NCI-H82 treated with DMSO at 0.1 percent for 48 hours (cell line): ENCODE data around the gene ABHD11.
A peak's percentile ranks its signal among the peaks of the same experiment; 100 is the strongest.
"Not testable (repeated sequence)": the region's sequence is repeated elsewhere in the genome, so short reads cannot be mapped to it uniquely, and the experiment has no call there.

Experiments
- DNase-seq: peaks from one replicate; lab custom pipeline; 2025; ENCODE audit not compliant: unreplicated experiment; lab: John Stamatoyannopoulos, UW

ABHD11 gene

DNA sequence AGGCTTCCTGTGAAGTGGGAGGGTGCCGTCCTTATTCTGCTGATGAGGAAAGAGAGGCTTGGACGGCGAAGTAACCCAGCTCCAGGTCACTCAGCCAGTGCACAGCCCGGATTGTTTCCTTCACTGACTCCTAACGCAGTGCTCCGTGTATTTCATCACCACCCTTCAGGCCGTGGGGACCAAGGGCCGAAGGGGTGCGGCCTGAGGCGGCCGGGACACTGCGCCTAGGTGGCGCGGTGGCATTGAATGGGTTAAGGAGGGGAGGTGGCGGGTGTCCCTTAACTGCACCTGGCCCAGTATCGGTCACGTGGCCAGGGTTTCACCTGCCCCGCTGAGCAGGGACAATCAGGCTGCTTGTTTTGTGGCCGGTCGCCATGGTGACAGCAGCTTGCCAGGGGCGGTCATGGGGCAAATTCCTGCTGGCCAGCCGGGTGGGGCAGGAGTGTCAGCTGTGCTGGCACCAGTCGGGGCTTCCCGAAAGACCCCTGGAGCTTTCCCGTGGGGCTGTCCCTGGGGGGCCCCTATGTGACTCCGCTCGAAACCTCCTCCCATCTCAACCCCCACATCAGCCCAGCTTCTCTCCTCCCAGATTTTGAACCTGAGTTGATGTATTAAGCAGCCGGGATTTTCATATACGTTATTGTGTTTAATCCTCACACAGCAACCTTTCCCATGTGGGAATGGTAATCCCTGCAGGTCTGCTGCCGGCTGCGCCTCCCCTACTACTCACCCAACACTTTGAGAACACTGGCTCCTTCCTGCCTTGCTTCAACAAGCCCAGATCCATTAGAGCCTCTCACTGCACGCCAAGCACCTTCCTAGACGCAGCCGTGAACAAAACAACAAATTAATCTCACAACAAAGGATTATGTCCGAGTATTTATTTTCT lies 4.4 kb upstream of the ABHD11 start:
- DNase-seq: no peak

DNA sequence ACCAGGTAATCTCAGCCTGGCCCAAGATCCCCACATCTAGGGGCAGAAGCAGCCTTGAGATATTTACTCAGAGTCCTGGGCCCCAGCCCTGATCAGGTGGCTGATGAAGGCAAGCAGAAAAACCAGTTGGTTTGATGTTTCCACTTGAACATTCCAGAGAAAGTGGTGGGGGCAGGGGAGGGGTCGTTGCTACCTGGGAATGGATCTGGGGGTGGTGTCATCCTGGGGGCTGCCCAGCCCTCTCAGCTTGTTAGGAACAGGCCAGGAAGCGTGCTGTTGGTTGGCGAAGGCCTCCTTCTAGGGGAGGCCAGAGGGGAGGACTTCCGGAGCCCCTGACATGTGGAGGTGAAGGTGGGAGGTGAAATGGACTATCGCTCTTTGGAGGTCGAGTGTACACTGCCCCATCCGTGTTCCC lies 3.7 kb upstream of the ABHD11 start:
- DNase-seq: no peak

DNA sequence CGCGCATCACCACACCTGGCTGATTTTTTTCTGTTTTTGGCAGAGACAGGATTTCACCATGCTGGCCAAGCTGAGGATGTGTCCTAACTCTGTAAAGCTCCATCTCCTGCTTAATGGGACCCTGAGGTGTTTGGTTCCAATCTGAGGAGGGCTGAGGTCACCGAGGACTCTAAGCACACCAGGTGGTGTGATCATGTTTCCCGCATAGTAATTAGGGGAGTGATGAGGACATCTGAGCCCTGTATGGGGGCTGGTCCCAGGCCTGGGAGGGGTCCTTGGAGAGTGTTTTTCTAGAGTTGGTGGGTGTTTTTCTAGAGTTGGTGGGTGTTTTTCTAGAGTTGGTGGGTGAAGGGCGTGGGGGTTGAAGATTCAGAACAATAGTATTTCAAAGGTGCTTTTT lies 3.0 kb upstream of the ABHD11 start:
- no peak for DNase-seq

DNA sequence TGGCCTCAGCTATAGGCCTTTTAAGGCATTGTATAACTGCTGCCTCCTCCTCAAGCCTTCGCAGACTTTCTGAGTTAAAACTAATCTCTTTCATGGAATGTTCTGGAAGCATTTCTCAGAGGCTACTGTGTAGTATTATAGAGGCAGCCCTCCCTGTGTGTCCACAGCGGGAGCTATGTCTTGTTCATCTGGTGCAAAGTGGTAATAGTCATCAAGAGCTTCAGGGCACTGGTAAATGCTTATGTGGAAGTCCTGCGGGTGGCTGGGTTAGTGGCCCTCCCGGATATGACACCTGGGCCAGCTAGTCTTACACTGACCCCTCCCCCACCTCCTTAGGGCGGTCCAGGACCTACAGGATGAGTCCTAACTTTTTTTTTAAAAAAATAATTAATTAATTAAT lies 2.2 kb upstream of the ABHD11 start:
- no peak for DNase-seq

DNA sequence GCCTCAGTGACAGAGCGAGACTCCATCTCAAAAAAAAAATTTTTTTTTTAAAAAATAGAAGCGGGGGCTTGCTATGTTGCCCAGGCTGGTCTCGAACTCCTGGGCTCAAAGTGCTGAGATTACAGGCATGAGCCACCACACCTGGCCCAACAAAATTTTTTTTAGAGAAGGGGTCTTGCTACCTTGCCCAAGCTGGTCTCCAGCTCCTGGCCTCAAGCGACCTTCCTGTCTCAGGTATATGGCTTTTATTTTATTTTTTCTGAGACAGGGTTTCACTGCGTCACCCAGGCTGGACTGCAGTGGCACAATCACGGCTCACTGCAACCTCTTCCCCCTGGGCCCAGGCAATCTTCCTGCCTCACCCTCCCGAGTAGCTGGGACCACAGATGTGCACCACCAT lies 1.6 kb upstream of the ABHD11 start:
- DNase-seq: no peak

DNA sequence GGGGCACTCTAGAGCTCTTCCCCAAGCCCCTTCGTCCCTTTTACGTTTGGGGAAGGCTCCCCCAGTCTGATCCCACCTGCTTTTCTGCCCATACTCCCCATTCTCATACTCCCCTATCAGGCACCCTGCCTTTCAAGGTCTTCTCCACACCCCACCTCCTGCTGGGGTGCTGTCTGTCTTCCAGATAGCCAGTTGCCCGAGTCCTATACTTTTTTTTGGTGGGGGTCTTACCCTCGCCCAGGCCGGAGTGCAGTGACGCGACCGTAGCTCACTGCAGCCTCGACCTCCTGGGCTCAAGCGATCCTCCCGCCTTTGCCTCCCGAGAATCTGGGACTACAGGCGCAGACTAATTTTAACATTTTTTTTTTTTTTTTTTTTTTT lies 775 bp upstream of the ABHD11 start:
- DNase-seq: no peak

DNA sequence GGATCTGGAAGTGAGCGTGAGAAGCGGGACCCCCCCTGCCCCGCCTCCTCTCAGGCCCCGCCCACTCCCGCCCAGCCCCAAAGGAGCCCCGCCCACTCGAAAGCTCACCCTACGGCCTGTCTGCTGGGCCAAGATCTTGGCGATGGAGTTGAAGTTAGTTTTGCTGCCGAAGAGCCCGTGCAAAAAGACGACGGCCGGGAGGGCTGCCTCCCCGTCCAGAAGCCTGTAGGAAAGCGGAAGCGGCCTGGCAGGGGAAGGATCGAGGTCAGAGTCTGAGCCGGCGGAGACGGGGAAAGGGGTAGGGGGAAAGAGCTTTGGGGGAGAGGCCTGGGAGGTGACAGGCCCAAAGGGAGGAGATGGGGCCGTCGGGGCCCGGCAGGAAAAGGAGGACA lies 386 bp downstream of the ABHD11 start:
- no peak for DNase-seq

DNA sequence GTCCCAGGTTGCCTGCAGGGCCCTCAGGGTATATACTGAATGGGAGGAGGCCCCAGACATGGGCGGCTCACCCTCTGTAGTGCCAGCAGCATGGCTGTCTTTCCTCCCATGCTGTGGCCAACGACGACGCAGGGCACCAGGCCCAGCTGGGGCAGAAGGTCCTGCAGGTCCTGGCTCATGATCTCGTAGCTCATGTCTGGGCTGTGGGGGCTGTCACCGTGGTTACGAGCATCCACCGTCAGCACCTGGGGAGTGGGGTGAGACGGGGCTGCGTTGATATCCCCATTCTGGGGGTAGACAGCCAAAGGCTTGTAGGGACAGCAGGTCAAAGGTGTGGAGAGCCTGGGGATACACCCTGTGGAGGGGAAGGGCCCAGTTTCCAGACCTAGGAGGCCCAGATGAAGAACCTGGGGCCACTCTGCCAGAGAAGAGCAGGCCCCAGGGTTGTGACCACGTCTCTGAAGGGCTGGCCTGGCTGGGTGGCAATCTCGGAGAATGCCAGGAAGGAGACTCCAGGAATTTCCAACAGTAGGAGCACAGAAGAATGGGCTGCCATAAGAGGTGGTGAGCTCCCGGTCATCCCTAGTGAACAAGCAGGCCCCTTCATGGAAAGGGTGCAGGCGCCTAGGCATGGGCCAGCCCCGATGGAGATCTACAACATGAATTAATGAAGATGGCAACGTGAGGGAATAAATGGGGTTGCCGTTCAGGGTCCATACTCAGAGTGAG lies 947 bp downstream of the ABHD11 start:
- DNase-seq: no peak

DNA sequence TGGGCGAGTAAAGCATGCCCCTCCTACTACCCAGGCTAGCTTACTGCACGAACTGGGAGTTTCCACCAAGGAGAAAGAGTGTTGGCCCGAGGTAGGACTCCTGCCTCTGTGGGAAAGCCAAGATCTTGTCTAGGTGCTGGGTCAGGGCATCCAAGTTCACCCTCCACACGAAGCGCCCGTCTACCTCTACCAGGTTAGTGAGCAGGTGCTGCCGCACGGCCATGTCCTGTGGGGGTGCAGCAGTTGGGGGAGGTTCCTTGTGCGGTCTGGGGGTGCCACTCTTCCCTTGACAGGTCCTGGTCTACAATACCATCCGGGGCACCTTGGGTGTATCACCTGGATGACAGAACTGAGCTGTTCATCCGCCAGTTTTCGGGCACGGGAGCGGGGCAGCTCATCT lies 1.7 kb downstream of the ABHD11 start:
- no peak for DNase-seq

DNA sequence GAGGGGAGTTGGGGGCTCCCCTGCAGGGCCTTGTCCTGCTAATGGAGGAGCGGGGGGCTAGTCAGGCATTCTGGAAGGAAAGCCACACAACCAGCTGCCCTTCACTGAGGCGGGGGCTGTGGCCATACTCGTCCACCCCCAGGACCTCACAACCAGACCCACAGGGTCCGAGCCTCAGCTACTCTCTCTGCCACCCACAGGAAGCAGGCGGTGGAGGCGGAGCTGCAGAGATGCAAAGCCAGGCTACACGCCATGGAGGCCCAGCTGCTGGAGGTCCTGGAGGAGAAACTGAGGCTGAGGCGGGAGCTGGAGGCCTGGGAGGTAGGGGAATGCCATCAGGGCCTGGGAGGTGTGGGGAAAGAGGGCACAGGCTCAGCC lies 3.1 kb downstream of the ABHD11 start:
- DNase-seq: no peak

DNA sequence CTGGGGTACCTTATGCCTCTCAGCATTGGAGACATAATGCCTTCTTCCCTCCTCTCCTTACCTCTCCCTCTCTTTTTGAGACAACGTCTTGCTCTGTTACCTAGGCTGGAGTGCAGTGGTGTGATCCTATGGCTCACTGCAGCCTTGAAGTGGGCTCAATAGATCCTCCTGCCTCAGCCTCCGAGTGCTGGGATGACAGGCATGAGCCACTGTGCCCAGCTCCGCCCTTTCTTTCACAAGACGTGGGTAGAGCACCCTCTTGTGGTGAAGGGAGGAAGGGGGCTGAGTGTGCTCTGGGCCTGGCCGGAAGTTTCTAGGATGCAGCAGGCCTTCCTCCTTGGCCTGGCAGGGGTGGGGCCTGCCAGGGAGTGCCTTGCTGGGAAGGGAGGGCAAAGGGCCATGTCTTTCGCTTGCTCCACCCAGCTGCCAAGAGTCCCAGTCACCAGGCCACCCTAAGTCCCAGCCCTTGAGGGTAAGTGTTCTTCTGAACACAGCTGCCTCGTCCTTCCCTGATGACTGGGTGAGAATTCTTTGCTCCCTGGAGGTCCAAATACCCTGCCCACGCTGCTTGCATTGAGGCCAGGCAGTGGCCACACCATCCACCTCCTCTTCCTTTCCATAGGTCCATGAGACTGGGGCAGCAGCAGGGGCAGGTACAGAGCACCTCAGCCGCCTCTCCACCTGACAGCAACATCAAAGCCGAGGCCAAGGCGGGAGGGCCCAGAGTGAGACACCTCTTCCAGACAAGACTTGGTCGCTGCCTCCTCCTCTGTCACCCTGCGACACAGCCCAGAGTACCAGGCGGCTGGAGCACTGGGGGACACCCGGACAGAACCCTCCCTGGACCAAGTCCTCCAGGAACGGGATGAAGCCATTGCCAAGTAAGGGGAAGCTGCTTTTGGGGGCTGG lies 3.7 kb downstream of the ABHD11 start:
- peak; percentile 59 for DNase-seq

DNA sequence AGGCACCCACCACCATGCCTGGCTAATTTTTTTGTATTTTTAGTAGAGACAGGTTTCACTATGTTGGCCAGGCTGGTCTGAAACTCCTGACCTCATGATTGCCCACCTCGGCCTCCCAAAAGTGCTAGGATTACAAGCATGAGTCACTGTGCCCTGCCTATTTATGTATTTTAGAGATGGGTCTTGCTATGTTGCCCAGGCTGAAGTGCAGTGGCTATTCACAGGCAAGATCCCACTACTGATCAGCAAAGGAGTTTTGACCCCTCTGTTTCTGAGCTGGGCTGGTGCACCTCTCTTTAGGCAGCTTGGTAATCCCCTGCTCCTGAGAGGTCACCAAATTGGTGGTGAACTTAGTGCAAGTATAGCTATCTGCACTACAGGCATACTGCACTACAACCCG lies 6.2 kb downstream of the ABHD11 start:
- DNase-seq: no peak

DNA sequence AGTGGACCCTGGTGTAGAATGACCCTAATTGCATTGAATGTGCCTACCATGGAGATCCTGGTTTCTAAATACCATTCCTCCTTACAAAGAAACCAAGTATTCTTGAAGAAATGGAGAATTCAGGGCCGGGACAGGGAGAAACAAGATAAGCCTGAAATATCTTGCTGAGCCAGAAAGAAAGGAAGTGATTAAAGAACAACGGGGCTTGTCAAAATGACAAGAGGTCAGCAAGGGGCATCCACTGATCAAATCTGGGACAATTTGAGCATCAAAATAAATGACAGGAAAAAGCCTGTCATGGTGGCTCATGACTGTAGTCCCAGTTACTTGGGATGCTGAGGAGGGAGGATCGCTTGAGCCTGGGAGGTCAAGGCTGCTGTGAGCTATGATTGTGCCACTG lies 8.1 kb downstream of the ABHD11 start:
- DNase-seq: no peak

DNA sequence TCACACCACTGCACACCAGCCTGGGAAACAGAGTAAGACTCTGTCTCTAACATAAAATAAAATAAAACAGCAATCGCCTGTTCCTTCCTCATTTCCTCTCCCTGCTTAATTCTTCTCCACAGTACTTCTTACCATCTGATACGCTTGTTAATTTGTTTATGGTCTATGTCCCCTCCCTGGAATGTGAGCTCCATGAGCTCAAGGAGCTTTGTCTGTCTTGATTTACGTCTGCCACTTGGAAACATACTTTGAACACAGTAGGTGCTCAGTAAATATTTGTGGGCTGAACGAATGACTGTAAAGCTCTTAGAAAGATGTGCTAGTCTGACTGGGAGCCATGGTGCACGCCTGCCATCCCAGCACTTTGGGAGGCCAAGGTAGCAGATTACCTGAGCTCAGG lies 10.1 kb downstream of the ABHD11 start:
- no peak for DNase-seq

DNA sequence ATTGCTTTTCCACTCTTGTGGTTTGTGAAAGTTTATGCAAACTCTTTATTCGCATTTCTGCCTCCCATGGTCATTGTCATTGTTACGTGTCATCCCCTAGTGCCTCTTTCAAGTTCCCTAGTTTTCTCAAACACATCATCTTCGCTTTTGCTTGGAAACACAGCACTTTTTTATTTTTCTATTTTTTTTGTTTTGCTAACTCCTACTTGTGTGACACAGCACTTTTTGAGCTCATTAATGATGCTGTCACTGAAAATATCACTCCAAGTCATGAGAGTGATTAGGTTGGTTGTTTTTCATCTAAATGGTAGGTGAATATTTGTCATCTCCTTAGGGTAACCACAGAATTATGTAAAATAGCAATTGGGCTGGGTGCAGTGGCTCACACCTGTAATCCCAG lies 10.7 kb downstream of the ABHD11 start:
- no peak for DNase-seq

DNA sequence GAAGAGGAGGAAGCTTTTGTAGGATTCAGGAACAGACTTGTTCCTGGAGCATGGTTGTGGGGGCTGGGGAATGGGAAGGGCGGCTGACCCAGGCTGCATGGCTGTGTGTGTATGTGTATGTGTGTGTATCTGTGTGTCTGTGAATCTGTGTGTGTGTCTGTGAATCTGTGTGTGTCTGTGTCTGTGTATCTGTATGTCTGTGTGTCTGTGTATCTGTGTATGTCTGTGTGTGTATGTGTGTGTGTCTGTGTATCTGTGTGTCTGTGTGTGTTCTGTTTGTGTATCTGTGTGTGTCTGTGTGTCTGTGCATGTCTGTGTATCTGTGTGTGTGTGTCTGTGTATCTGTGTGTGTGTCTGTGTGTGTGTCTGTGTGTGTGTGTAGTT lies 12.5 kb downstream of the ABHD11 start:
- no peak for DNase-seq

DNA sequence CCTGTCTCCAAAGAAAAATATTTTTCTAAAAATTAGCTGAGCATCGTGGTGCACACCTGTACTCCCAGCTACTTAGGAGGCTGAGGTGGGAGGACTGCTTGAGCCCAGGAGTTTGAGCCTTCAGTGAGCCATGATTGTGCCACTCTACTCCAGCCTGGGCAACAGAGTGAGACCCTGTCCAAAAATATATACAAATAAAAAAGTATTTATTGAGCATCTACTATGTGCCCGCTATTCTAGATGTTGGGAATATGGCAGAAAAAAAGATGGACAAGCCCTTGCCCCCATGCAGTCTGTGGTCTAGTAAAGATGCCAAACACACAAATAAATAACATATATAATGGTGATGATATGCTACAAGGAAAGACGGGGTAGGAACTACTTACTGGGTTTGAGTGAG lies 14.8 kb downstream of the ABHD11 start:
- DNase-seq: no peak

DNA sequence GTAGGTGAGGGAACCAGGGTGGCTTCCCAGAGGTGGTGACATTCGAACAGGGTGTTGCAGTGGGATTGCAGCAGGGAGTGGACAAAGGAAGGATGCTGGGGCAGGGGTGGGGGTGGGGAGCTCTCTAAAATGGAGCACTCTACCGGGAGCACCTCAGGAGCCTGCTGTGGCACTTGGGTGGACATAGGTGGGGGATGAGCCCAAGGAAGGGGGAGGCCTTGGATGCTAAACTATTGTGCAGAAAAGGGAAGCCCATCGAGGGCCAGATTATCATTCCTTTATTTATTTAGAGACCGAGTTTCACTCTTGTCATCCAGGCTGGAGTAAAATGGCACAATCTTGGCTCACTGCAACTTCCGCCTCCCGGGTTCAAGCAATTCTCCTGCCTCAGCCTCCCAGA lies 15.8 kb downstream of the ABHD11 start:
- DNase-seq: no peak

DNA sequence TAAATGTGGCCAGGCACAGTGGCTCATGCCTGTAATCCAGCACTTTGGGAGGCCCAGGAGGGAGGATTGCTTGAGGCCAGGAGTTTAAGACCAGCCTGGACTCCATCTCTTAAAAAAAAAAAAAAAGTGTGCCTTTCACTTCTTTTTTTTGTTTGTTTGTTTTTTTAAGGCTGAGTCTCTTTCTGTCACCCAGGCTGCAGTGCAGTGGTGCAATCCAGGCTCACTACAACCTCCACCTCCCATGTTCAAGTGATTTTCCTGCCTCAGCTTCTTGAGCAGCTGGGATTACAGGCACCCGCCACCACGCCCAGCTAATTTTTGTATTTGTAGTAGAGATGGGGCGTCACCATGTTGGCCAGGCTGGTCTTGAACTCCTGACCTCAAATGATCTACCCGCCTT lies 16.4 kb downstream of the ABHD11 start:
- DNase-seq: not testable (repeated sequence)

DNA sequence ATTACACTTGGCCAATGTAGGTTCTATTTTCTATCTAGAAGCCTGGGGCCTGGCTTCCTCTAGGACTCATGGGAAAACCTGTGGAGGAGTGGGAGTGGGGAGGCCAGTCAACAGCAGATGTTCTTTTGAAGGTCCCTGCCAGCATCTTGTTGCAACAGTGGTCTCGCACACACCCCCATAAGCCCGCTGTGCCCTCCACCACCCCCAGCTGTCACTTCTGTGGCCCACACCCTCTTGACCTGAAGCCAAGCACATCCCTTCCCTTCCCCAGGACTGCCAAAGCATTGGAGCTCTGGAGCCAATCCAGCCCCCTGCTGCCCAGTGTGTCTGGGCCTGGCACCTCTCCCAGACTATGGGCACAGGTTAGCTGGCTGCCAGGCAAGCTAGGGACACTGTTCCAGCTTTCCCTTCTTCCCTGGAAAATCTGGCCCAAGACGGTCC lies 17.2 kb downstream of the ABHD11 start:
- no peak for DNase-seq

DNA sequence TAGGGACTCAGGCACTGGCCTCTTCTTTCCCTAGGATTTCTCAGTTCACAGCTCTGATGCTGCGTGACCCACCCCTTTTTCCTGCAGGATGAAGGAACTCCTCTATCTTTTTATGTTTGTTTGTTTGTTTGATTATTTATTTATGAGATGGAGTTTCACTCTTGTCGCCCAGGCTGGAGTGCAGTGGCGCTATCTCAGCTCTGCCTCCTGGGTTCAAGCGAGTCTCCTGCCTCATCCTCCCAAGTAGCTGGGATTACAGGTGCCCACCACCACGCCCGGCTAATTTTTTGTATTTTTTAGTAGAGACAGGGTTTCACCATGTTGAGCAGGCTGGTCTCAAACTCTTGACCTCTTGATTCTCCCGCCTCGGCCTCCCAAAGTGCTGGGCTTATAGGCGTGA lies 18.2 kb downstream of the ABHD11 start:
- DNase-seq: not testable (repeated sequence)

DNA sequence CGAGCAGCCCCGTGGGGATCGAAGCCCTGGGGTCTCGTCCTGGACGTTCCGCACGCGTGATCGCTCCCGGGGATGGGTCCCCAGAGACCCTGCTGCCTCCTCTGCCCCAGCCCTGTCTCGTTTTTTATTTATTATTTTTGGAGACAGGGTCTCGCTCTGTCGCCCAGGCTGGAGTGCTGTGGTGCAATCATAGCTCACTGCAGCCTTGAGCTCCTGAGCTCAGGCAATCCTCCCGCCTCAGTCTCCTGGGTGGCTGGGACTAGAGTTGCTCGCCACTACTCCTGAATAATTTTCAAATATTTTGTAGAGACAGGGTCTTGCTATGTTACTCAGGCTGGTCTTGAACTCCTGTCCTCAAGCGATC lies 18.8 kb downstream of the ABHD11 start:
- DNase-seq: no peak
